Epithelial cell of prostate (primary cell): Measurements from ENCODE around the gene KLHL35.
"Not testable (repeated sequence)": the region's sequence is repeated elsewhere in the genome, so short reads cannot be mapped to it uniquely, and the experiment has no call there.

Experiments
- DNase-seq: peaks from one replicate; pipeline ENCODE4 v3.0.0-alpha.2; 2011; ENCODE audit warnings: low read depth, low spot score
- H3K27ac ChIP-seq: fragments of 450-650 bp; 2 replicates; pipeline ENCODE4 v1.5.1; 2017; ENCODE audit warnings: mild to moderate bottlenecking

KLHL35 gene

DNA sequence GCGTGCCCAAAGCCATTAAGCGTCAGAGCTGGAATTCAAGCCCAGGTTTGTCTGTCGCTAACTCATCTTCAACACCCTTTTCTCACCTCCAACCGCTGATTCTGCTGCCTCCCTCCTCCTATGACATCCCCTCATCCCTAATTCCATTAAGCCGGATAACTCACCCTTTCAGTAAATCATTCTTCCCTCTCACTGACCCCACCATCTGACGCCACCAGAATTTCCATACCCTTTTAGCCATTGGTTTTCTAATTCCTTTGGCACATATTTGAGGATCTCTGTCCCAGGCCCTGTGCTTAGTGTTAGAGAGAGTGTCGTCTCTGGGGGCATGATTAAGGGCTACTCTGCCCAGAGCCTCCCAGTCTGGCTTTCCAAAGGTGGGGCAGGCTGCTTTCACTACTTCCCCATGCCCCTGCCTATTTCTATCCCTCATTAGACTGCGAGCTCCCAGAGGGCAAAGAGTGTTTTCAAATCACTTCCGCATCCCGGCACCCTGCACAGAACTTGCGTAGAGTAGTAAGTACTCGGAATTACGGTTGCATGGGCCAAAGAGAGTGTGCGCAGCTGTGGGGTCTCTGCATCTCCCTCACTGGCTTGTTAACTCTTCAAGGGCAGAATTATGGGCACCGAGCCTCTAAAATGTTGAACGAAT is 3.9 kb downstream of the KLHL35 start:
- H3K27ac ChIP-seq: no peak overlapping the region
- DNase-seq: no peak

DNA sequence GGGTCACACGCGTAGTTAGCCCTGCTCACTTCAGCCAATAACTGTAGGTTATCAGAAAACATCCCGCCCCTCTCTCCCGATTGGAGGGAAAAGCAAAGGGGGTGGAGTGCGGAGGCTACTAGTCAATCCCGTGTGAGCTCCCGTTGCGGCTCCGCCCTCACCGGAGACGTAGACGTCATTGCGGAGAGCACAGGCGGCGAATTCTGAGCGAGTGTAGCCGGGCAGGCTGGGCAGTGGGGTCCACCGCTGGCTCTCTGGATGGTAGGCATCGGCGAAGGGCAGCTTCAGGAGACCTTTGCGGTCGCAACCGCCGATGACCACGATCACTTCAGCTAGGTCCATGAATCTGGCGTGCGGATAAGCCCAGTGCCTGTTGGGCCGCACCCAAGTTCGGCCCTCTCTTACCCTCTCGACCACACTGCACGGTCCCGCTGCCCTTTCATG is 4.7 kb downstream of the KLHL35 start:
- no peak overlapping the region for H3K27ac ChIP-seq
- no peak for DNase-seq

DNA sequence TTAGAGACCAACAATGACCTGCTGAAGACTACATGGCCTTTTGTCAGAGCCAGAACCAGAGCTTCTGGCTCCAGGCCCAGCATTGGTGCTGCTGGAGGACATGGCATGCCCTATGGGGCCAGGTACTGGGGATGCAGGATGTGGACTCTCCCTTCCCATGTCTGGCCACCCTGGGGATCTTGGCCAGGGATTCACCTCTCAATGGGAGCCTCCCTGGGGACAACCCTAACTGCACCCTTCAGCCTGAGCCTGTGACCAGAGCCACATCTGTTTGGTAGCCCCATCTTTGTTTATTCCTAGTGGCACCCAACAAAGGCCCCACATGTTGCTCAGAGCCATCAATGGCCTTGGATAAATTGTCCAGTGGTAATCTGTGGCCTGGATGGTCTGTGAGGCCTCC is 5.8 kb downstream of the KLHL35 start:
- H3K27ac ChIP-seq: no peak overlapping the region
- DNase-seq: no peak

DNA sequence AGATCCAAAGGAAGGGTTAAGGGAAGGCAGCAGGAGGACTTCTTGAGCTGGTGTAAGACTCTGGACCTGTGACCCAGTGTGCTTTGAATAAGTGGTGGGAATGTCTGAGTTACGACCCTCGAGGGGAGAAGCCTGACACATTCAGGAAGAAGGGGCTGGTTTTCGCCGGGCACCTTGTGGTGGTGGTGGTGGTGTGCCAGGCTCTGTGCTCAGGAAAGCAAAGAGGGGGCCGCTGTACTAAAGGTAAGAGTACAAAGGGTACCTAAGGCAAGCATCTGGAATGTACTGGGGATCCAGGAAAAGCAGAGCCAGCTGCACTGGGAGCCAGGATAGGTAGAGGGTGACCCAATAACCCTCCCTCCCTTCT is 6.3 kb downstream of the KLHL35 start:
- no peak overlapping the region for H3K27ac ChIP-seq
- no peak for DNase-seq

DNA sequence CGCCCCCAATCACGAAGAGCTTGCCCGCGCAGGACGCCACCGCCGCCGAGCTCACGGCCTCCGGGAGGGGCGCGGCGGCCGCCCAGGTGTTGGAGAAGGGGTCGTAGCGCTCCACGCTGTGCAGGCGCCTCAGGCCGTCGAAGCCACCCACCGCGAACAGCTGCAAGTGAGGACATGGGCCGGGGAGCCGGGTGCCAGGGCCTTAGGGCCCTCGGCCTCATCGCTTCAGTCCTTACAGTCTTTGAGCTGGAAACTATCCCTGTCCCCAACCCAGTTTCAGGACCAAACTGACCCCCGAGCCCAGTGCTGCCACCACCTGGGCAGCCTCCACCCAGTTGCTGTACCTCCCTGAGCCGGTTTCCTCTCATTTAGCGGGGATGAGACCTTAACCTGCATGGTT is 7.6 kb downstream of the KLHL35 start:
- no peak overlapping the region for H3K27ac ChIP-seq
- no peak for DNase-seq

DNA sequence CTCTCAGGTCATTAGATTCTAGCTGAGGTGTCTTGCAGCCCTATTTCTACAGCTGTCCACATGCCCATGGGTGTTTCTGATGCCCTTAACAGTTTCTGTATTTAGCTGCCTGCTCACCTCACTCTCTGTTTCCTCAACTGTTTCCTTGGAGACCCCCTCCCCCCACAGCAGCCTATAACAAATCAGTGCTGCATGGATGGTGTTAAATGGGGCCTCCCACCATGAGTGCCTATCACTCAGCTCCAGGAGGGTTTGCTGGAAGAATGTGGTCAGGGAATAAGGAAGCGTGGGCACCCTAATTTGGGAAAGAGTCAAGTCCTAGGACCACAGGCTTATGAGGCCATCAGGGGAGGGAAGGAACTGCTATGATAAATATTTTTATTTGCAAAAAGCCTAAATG is 8.6 kb downstream of the KLHL35 start:
- no peak overlapping the region for H3K27ac ChIP-seq
- DNase-seq: no peak

DNA sequence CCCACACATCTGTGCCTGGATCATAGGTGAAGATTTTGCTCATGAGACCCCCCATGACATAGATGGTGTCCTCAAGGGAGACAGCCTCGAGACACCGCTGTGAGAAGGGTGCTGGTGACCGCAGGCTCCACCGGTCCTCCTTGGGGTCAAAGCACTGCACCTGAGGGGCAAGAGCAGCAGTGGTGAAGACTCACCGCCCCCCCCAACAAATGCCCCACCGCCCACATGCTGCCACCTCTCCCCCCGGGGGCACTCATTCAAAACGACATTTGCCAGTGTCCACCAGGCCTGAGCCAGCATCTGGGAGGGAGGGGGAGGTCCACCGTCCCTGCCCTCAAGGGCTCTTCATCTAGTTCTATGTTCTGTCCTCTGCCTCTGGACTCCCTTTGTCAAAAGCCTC is 9.3 kb downstream of the KLHL35 start:
- no peak for DNase-seq
- no peak overlapping the region for H3K27ac ChIP-seq

DNA sequence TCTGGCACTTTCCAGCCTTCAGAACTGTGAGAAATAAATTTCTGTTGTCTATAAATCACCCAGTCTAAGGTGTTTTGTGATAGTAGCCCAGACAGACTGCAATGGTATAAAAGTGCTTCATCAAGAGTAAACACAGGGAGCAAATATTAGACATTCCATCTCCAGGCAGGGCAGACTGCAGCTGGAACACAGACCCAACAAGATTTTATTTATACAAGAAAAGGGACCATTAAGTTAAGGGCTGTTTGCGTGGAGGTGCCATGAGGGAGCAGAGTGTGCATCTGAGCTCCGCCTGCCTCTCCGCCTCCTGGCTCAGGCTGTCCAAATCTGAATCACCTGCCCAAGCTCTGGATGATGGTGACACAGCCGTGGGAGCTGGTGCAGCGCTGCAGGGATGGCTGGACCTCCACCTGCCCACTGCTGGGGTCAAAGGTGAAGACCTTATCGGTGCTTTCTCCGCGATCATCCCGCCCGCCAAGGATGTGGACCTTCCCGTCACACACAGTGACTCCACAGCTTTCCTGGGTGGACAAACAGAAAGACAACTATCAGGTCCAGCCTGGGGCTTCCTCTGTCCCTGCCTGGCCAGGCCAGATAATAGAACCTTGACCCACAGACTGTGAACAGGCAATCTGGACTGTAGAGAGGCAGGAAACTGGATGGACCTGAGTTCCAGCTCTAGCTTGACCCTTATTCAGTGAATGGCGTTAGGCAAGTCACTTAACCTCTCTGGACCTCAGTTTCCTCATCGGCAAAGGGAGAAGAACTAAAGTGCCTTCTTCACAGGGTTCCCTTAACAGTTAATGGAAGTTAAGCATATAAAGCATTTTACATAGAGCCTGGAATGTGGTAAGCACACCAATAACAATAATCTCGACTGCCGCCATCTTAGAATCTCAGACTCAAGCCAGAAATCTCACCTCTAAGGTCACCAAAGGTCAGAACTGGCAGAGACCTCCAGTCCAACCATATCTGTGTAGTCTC is 10.5 kb downstream of the KLHL35 start:
- peak overlapping the region; percentile 93 for H3K27ac ChIP-seq
- DNase-seq: no peak

DNA sequence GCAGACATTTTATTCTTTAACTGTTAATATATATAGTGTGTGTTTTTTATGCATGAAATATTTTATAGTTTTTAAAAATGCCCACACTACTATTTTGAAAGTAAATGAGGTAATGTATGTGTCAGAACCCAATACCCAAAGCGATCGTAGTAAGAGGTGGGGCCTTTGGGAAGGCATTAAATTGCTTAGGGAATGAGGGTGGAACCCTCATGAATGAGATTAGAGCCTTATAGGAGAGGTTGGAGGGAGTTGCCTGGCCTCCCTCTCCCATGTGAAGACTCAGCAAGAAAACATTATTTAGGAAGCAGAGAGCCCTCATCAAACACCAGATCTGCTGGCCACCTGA is 11.1 kb downstream of the KLHL35 start:
- peak overlapping the region; percentile 93 for H3K27ac ChIP-seq
- DNase-seq: no peak

DNA sequence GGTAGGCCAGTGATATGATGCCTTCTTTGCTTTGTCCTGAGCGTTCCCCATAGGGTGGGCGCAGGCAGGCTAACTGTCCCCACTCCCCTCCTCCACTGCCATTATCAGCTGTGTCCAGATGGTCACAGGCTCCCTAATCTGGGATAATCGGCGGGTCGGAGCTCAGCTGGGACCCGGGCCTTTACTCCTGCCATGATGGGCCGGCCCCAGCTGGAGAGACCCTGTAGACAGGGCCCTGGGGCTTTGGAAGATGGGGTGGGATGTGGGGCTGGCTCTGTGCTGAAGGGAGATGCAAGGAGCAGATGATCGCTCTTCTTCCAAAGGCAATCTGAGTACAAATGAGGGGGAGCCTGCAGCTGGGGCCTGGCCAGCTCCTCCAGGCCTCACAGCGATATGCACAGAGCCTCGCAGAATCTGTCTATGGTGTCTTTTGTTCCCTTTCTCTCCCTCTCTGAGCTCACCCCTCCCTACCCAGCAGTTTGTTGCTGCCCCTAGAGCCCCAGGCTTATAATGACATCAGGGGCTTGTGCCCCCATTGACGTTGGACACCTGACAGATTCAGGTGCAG is 11.9 kb downstream of the KLHL35 start:
- H3K27ac ChIP-seq: peak overlapping the region; percentile 93
- no peak for DNase-seq

DNA sequence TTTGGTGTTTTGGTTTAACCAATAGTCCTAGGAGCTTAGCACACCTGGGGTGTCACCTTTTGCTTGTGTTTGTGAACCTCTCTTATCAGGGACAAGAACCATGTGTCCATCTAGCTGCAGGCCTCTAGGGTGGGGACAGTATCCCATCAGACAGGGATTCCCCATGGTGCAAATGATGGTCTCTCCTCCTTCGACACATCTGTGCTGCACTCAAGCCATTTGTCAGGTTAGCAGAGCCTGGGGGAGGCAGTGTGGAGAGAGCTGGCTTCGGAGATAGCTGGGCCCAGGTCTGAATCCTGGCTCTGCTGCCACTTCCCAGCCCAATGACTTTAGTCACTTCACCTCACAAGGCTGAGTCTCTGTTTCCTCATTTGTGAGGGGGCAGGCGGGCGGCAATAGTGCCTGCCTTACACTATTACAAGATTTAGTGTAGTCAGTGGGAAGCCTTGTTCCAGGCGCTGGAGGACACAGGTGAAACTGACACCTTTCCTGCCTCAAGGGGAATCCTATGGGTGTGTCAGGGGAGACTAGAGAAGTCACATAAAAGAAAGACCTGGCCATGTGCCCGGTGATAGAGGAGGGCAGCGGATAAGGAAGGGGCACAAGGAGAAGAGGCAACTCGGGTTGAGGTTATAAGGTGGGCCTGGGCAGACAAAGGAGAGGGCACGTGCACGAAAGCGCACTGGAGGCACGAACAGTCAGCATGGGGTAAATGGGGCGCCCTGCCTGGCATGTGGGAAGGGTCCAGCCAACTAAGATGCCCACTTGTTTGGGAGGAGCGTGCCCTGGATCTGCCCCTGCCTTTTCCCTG is 12.6 kb downstream of the KLHL35 start:
- DNase-seq: no peak

DNA sequence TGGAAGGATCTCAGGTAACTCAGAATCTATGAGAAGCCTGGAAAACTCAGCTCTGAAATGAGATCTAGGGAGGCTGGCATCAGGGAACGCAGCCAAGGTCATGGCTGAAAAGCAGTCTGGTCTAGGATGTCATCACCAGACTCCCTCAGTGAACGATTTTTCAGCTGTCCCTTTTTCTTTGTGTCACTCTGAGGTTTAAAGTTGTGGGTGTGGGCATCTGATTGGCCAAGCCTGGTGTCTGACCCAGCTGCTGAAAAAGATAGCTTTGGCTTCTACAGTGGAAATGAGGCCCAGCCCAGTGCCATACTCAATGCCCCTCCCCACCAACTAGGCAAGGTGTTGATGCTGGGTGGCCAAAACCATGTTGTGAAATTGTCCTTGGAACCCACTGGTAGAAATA is 19.1 kb downstream of the KLHL35 start:
- no peak overlapping the region for H3K27ac ChIP-seq
- DNase-seq: no peak

More for the DNA sequence above, 12.6 kb downstream of the KLHL35 start:
- H3K27ac ChIP-seq: peak overlapping the region; percentile 93

DNA sequence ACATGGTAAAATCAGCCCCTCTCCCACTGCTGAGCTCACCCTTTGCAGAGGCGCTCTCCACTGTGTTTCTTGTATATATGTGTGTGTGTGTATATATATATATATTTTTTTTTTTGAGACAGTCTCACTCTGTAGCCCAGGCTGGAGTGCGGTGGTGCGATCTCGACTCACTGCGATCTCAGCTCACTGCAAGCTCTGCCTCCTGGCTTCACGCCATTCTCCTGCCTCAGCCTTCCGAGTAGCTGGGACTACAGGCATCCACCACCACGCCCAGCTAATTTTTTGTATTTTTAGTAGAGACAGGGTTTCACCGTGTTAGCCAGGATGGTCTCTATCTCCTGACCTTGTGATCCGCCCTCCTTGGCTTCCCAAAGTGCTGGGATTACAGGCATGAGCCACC is 19.9 kb downstream of the KLHL35 start:
- DNase-seq, H3K27ac ChIP-seq: not testable (repeated sequence)

DNA sequence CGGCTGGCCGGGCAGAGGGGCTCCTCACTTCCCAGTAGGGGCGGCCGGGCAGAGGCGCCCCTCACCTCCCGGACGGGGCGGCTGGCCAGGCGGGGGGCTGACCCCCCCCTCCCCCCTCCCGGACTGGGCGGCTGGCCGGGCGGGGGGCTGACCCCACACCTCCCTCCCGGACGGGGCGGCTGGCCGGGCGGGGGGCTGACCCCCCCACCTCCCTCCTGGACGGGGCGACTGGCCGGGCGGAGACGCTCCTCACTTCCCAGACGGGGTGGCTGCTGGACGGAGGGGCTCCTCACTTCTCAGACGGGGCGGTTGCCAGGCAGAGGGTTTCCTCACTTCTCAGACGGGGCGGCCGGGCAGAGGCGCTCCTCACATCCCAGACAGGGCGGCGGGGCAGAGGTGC is 23.0 kb downstream of the KLHL35 start:
- not testable (repeated sequence) for H3K27ac ChIP-seq, DNase-seq

DNA sequence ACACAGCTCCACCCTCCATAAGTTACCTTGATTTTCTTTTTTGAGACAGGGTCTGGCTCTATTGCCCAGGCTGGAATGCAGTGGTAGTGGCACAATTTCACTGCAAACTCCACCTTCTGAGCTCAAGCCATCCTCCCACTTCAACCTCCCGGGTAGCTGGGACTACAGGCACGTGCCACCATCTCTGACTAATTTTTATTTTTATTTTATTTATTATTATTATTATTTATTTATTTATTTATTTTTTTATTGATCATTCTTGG is 24.1 kb downstream of the KLHL35 start:
- no peak overlapping the region for H3K27ac ChIP-seq
- no peak for DNase-seq

DNA sequence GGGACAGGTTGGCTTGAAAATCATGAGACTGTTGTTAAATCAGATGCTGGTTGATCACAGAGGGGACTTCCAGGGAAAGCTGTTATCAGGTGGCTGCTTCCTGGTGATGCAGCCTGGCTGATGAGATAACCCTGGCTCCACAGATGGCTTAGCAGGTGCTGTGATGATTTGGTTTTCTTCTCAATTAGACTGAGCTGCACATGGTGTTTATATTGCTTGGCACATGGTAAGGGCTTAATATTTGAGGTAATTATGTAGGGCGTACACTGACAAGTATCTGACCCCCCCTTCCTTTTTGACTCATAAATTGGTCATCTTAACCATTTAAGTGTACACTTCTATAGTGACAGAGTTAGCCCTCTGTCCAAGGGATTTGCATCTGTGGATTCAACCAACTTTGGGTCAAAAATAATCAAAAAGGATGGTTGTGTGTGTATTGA is 26.6 kb downstream of the KLHL35 start:
- H3K27ac ChIP-seq: peak overlapping the region; percentile 7
- DNase-seq: no peak

DNA sequence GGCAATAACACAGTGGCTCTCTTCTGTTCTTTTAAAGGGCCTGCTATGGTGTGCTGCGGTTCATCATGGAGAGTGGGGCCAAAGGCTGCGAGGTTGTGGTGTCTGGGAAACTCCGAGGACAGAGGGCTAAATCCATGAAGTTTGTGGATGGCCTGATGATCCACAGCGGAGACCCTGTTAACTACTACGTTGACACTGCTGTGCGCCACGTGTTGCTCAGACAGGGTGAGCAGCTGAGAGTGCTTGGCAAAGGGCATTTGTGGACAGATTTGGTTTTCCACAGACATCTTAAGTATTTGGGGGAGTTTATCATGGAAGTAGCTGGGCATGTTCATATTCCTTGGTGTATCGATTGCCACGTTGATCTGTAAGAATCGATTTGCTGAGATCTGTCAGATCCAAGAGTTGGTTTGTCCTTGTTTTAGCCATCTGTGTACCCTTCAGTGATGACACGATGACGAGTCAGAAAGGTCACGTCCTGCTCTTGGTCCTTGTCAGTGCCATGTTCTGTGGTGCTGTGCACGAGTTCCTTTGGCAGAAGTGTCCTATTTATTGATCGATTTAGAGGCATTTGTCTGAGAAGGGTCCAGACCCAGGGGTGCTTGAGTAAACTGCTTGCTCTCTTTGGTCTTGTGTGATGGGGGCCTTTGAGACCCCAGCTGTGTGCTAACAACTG is 28.9 kb downstream of the KLHL35 start:
- DNase-seq: no peak
- peak overlapping the region; percentile 3 for H3K27ac ChIP-seq

DNA sequence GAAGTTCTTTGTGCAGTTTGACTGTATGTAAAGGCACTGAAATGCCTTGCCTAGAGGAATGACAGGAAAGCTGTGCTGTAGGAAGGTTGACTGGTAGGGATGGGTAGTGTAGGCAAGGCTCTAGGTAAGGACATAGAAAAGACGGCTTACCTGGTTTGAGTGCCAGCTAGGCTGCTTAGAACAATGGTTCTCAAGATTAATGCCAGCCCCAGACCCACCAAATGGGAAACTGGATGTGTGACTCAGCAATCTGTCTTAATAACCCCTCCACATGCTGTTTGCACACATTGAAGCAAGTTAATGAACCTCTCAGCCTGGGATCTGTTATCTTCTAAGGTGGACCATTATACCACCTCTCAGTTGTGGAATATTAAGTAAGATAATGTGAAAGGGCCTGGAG is 30.0 kb downstream of the KLHL35 start:
- peak overlapping the region; percentile 90 for H3K27ac ChIP-seq
- no peak for DNase-seq

DNA sequence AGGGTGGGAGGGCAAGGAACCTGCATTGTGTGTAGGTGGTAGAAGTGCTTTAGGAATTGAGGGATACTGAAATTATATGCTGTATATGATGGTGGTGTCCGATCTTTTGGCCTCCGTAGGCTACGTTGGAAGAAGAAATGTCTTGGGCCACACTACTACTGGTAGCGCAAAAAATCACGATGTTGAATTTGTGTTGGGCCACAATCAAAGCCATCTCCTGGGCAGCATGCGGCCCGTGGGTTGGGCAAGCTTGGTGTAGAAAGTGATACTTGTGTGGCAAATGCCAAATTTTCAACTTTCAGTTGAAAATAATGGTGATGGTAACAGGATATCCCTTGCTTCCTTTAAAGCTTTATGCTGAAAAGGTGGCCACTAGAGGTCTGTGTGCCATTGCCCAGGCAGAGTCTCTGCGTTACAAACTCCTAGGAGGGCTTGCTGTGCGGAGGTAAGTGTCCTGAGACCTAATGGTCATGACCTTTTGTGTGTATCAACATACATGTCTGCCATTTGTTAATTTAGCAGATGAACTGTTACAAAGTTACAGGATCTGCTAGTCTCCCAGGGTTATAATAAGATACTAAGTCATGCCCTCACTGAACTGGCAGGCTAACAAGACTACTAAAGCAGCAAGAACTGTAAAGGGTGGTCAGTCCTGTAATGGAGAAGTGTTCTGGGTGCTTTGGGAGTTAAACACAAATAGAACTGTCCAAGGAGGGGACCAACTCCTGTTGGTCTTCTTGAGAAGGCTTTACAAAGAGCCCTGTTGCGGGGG is 30.8 kb downstream of the KLHL35 start:
- H3K27ac ChIP-seq: peak overlapping the region; percentile 90
- DNase-seq: no peak
